ENCODE data around the gene ELMOD3. TPM values are rescaled to one million over a fixed set of nuclear protein-coding genes. Genes with fewer than 3 reads are reported as not detected.
A peak's percentile ranks its signal among the peaks of the same experiment; 100 is the strongest.

ELMOD3 gene
- polyA plus RNA-seq, 2 of the 4 experiments (the other 2 are of a cell fraction) = 17.8 to 29.9 TPM

- ATAC-seq (no peak), FAIRE-seq (no peak), DNase-seq (ENCODE audit: low read depth in 1 of 2, low spot score in 1 of 2) (no peak)
- Histone ChIP-seq H3K4me2 (no peak overlapping the region), H3K27ac (no peak overlapping the region), H3K4me3 (no peak overlapping the region), H3K9me3 (no peaks in the 10 kb centered on the region), H3K4me1 (peaks cover 6% of the 10 kb centered on the region; the same call in 2 of the 3 replicates)
- TF ChIP-seq NR3C1 (IDR thresholded peaks at IDR 0.05) = no peak
- no peak for TF ChIP-seq HOXA7 (CRISPR knock-in tag; IDR thresholded peaks at IDR 0.05)
- no peak for TF ChIP-seq HDAC2 (IDR thresholded peaks at IDR 0.05)
- TF ChIP-seq JUNB (IDR thresholded peaks at IDR 0.05) = no peak
- TF ChIP-seq MYC (IDR thresholded peaks at IDR 0.05; ENCODE audit: borderline replicate concordance, low read length) = no peak
- TF ChIP-seq CHD2 (IDR thresholded peaks at IDR 0.05; ENCODE audit: low read length, partially characterized antibody) = no peak
- no peak for TF ChIP-seq POLR2A (IDR thresholded peaks at IDR 0.05; ENCODE audit: low read length)
- no peak for TF ChIP-seq KDM5A (IDR thresholded peaks at IDR 0.05)
- TF ChIP-seq HOXB5 (CRISPR knock-in tag; IDR thresholded peaks at IDR 0.05) = no peak
- no peak for TF ChIP-seq RARB (CRISPR knock-in tag; IDR thresholded peaks at IDR 0.05)
- TF ChIP-seq GATA3 (IDR thresholded peaks at IDR 0.05; ENCODE audit: borderline replicate concordance) = no peak
- CTCF ChIA-PET = interaction anchor here (0.7 to 8.4 kb wide), 17 partner anchors 9 to 318 kb away, joined by 3 to 189 read pairs (median 3); no protein-coding TSS in a partner anchor
- POLR2A ChIA-PET = interaction anchor here (1.1 kb wide), 1 partner anchor 150 kb away, joined by 3 read pairs; the partner anchor contains the start of gene MAT2A
- 81% methylated on average over 9 of the region's 9 CpGs for WGBS (ENCODE audit: missing lambda C conversion rate)
Observed at GRCh38 chr2:85388878-85389538, 34.4 kb downstream of the ELMOD3 start.

DNA sequence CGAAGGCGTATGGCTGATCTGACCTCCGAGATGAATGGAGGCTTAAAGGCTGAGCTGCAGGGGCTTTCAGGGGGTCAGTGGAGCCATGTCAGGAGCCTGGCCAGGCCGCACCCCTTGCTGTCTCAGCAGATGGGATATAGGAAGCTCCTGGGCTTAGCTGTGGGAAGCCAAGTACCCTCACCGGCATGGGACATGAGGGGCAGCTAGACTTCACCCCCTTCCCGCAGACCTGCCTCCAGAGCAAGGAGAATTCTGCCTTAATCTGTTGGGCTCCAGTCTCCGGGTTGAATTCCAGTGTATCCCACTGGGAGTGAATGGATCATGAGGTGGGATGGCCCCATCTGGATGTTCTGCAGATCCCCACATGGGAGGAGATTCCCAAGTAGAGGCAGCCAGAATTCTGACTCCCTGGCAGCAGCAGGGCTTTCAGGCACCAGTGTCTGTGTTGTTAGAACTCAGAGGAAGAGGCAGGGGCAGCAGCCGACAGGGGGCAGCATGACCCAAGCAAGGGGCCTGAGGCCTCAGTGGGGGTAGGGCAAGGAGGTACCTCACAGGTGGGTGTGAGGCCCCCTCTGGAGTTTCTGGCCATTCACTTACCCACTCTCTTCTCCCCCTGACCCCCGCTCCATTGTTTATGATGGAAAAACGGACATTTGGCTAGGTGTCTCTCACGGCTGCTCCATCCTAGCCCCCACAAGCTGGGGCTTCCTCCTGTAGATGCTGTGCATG is 36.5 kb downstream of the ELMOD3 start:
- H3K9me3 ChIP-seq = no peaks in the 10 kb centered on the region
- peaks cover 6% of the 10 kb centered on the region; the same call in 2 of the 3 replicates for H3K4me1 ChIP-seq
- POLR2A ChIA-PET = interaction anchor here (0.6 kb wide), 1 partner anchor 12 kb away, joined by 5 read pairs; no protein-coding TSS in a partner anchor
- peak; percentile 71 to 85 for DNase-seq (ENCODE audit: low read depth in 1 of 2, low spot score in 1 of 2)
- no peak for FAIRE-seq
- TF ChIP-seq, protein P1, sequence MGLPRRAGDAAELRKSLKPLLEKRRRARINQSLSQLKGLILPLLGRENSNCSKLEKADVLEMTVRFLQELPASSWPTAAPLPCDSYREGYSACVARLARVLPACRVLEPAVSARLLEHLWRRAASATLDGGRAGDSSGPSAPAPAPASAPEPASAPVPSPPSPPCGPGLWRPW (IDR thresholded peaks at IDR 0.05) = no peak
- TF ChIP-seq SREBF2 (IDR thresholded peaks at IDR 0.05) (no peak), JUNB (IDR thresholded peaks at IDR 0.05) (no peak), RARB (CRISPR knock-in tag; IDR thresholded peaks at IDR 0.05) (no peak), SMC3 (IDR thresholded peaks at IDR 0.05) (peak; percentile 92), TP53 (CRISPR knock-in tag; IDR thresholded peaks at IDR 0.05) (no peak), REST (IDR thresholded peaks at IDR 0.05) (no peak), RAD21 (conservative IDR thresholded peaks at IDR 0.05 in 1 of 2, IDR thresholded peaks at IDR 0.05 in 1 of 2) (peak; percentile 93 to 98), TFCP2L1 (CRISPR knock-in tag; IDR thresholded peaks at IDR 0.05) (no peak), RFX5 (IDR thresholded peaks at IDR 0.05) (no peak), MAZ (IDR thresholded peaks at IDR 0.05; ENCODE audit: borderline replicate concordance, low read depth, low read length) (no peak), RNF2 (IDR thresholded peaks at IDR 0.05; ENCODE audit: borderline replicate concordance, low read depth) (no peak), HOXB13 (CRISPR knock-in tag; IDR thresholded peaks at IDR 0.05; ENCODE audit: low read depth) (no peak), CHD2 (IDR thresholded peaks at IDR 0.05; ENCODE audit: low read length, partially characterized antibody) (peak; percentile 29), ATOH8 (CRISPR knock-in tag; IDR thresholded peaks at IDR 0.05; ENCODE audit: low read depth) (no peak), HDAC2 (IDR thresholded peaks at IDR 0.05) (no peak)
- TF ChIP-seq, protein P2, sequence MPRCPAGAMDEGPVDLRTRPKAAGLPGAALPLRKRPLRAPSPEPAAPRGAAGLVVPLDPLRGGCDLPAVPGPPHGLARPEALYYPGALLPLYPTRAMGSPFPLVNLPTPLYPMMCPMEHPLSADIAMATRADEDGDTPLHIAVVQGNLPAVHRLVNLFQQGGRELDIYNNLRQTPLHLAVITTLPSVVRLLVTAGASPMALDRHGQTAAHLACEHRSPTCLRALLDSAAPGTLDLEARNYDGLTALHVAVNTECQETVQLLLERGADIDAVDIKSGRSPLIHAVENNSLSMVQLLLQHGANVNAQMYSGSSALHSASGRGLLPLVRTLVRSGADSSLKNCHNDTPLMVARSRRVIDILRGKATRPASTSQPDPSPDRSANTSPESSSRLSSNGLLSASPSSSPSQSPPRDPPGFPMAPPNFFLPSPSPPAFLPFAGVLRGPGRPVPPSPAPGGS (IDR thresholded peaks at IDR 0.05) = no peak
- TF ChIP-seq, protein P3, sequence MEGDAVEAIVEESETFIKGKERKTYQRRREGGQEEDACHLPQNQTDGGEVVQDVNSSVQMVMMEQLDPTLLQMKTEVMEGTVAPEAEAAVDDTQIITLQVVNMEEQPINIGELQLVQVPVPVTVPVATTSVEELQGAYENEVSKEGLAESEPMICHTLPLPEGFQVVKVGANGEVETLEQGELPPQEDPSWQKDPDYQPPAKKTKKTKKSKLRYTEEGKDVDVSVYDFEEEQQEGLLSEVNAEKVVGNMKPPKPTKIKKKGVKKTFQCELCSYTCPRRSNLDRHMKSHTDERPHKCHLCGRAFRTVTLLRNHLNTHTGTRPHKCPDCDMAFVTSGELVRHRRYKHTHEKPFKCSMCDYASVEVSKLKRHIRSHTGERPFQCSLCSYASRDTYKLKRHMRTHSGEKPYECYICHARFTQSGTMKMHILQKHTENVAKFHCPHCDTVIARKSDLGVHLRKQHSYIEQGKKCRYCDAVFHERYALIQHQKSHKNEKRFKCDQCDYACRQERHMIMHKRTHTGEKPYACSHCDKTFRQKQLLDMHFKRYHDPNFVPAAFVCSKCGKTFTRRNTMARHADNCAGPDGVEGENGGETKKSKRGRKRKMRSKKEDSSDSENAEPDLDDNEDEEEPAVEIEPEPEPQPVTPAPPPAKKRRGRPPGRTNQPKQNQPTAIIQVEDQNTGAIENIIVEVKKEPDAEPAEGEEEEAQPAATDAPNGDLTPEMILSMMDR (IDR thresholded peaks at IDR 0.05) = peak; percentile 83
- CTCF ChIA-PET = interaction anchor here (0.6 to 8.4 kb wide), 29 partner anchors 9 to 425 kb away, joined by 3 to 189 read pairs (median 5); partner anchors contain the start of gene MAT2A
- H3K4me2 ChIP-seq = no peak overlapping the region
- WGBS (ENCODE audit: missing lambda C conversion rate) = 64% methylated on average over 10 of the region's 11 CpGs
- no peak overlapping the region for H3K27ac ChIP-seq
- ATAC-seq = peak; percentile 79 to 92
- H3K4me3 ChIP-seq = no peak overlapping the region

All from A549 (cell line).